OCI-LY3 (cell line): Measurements from ENCODE around the gene LTA4H.

Experiments used
- CTCF ChIP-seq: fragments of 200-600, 300-600 bp; sonication (generic); IDR thresholded peaks from 2 replicates; pipeline ENCODE4 v1.5.1; 2014; ENCODE audit warnings: antibody characterized with exemption, low read length, low read depth
- EZH2phosphoT487 ChIP-seq: fragments of 200-600 bp; shearing (Covaris generic); IDR thresholded peaks from 2 replicates; pipeline ENCODE4 v1.6.1; 2018; ENCODE audit warnings: antibody characterized with exemption, mixed run types, low read depth

- TF ChIP-seq CTCF (no peak), EZH2phosphoT487 (no peak)
Observed at GRCh38 chr12:95967301-95967700, 68.1 kb downstream of the LTA4H start.
